ENCODE data around the gene OR52R1. TPM values are rescaled to one million over a fixed set of nuclear protein-coding genes. Genes with fewer than 3 reads are reported as not detected.
"Not testable (repeated sequence)": the region's sequence is repeated elsewhere in the genome, so short reads cannot be mapped to it uniquely, and the experiment has no call there.

The OR52R1 gene
- total and polyA plus RNA-seq, 2 of the 13 experiments (the other 11 are each of a cell fraction or from before 2014, with no cell fraction given) = not detected

DNA sequence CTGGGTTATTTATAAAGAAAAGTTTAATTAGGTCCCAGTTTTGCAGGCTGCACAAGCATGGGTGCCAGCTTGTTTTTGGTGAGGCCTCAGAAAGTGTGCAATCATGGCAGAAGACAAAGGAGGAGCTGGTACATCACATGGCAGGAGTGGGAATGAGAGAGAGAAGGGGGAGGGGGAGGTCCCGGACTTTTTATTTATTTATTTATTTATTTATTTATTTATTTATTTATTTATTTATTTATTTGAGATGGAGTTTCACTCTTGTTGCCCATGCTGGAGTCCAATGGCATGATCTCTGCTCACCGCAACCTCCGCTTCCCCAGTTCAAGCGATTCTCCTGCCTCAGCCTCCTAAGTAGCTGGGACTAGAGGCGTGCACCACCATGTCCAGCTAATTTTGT is 2.9 kb downstream of the OR52R1 start:
- H3K27me3 ChIP-seq (ENCODE audit: control insufficient read depth in 1 of 2, insufficient read depth in 2 of 2, low read length in 2 of 2); H3K9ac ChIP-seq (ENCODE audit: insufficient read depth, low read depth, low read length); ATAC-seq; H3K9me3 ChIP-seq (ENCODE audit: low read length); H3K27ac ChIP-seq (ENCODE audit: extremely low read length, insufficient read depth, low read length); FAIRE-seq; in situ Hi-C loops (cut with HindIII; ENCODE audit: extremely low pct_ligation_motif_present, low pct_unique_long_range_greater_than_20kb); H3K36me3 ChIP-seq (replicated peaks in 1 of 2; ENCODE audit: control insufficient read depth in 1 of 2, insufficient read depth in 2 of 2, low read length in 2 of 2); POLR2A ChIA-PET; H3K4me2 ChIP-seq (ENCODE audit: low read depth, low read length); CTCF ChIA-PET (ENCODE audit: low intra/inter-chr PET ratio, low total read pairs); intact Hi-C loops (cut with micrococcal nuclease; ENCODE audit: unreplicated experiment); DNase-seq (ENCODE audit: low spot score); H3K4me1 ChIP-seq (ENCODE audit: insufficient read depth, low read length); H3K4me3 ChIP-seq (replicated peaks in 1 of 3; ENCODE audit: insufficient read depth in 1 of 3, low read depth in 2 of 3, low read length in 3 of 3); H4K20me1 ChIP-seq (ENCODE audit: insufficient read depth, low read length); BruUV-seq (replicated peaks); H3K79me2 ChIP-seq (ENCODE audit: insufficient read depth, low read length); H2AFZ ChIP-seq (ENCODE audit: low read length): not testable (repeated sequence)
- 57% methylated on average over 5 of the region's 5 CpGs for WGBS (ENCODE audit: low lambda C conversion rate)

DNA sequence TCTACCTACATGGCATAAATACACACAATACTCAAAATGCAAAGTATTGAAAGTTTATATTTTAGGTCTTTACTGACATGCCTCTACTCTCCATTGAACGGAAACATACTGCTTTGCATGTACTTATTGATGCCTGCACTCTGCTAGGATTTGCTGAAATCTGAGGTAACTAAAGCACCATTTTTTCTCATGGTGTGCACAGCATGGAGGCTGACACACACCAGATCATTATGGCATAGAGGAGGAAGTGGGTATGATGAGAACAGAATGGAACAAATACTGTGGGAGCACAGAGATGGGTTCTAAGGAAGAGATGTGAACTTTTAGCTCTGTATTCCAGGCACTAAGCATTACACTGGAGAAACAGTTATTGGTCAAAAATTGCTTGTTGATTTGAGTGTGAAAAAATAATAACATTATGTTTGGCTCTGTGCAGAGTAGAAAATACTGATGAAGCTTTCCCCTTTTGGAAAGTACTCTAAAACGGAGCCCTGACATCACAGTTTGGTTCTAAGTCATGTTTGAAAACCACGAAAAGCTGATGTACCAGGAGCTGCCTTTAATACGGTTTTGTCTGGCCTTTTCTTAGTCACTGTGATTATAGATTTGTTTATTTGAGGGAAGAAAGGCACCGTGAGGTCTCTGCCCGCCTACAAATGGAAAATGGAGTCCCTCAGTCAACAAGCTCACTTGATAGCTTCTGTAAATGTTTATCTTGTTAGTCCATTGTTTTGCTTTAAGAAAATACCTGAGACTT is 5.6 kb downstream of the OR52R1 start:
- H3K9me3 ChIP-seq (ENCODE audit: low read length) = no peaks in the 10 kb centered on the region
- no peaks in the 10 kb centered on the region for H4K20me1 ChIP-seq (ENCODE audit: insufficient read depth, low read length)
- no peak overlapping the region for H3K4me3 ChIP-seq (replicated peaks in 1 of 3; ENCODE audit: insufficient read depth in 1 of 3, low read depth in 2 of 3, low read length in 3 of 3)
- no peak for ATAC-seq
- intact Hi-C loops (cut with micrococcal nuclease; ENCODE audit: unreplicated experiment) (no loop called here), in situ Hi-C loops (cut with HindIII; ENCODE audit: extremely low pct_ligation_motif_present, low pct_unique_long_range_greater_than_20kb) (no loop called here)
- POLR2A ChIA-PET = no interaction called here
- no TSS peak for BruUV-seq (replicated peaks)
- 2% methylated on average over 6 of the region's 6 CpGs for WGBS (ENCODE audit: low lambda C conversion rate)
- CTCF ChIA-PET (ENCODE audit: low intra/inter-chr PET ratio, low total read pairs) = no interaction called here
- H3K27ac ChIP-seq (ENCODE audit: extremely low read length, insufficient read depth, low read length) = no peak overlapping the region
- no peak overlapping the region for H3K9ac ChIP-seq (ENCODE audit: insufficient read depth, low read depth, low read length)
- no peaks in the 10 kb centered on the region for H3K4me1 ChIP-seq (ENCODE audit: insufficient read depth, low read length)
- FAIRE-seq = no peak
- no peak for DNase-seq (ENCODE audit: low spot score)
- TF ChIP-seq, protein P1, sequence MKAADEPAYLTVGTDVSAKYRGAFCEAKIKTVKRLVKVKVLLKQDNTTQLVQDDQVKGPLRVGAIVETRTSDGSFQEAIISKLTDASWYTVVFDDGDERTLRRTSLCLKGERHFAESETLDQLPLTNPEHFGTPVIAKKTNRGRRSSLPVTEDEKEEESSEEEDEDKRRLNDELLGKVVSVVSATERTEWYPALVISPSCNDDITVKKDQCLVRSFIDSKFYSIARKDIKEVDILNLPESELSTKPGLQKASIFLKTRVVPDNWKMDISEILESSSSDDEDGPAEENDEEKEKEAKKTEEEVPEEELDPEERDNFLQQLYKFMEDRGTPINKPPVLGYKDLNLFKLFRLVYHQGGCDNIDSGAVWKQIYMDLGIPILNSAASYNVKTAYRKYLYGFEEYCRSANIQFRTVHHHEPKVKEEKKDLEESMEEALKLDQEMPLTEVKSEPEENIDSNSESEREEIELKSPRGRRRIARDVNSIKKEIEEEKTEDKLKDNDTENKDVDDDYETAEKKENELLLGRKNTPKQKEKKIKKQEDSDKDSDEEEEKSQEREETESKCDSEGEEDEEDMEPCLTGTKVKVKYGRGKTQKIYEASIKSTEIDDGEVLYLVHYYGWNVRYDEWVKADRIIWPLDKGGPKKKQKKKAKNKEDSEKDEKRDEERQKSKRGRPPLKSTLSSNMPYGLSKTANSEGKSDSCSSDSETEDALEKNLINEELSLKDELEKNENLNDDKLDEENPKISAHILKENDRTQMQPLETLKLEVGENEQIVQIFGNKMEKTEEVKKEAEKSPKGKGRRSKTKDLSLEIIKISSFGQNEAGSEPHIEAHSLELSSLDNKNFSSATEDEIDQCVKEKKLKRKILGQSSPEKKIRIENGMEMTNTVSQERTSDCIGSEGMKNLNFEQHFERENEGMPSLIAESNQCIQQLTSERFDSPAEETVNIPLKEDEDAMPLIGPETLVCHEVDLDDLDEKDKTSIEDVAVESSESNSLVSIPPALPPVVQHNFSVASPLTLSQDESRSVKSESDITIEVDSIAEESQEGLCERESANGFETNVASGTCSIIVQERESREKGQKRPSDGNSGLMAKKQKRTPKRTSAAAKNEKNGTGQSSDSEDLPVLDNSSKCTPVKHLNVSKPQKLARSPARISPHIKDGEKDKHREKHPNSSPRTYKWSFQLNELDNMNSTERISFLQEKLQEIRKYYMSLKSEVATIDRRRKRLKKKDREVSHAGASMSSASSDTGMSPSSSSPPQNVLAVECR (CRISPR knock-in tag; IDR thresholded peaks at IDR 0.05; ENCODE audit: borderline replicate concordance) = no peak
- TF ChIP-seq ZBTB7B (CRISPR knock-in tag; IDR thresholded peaks at IDR 0.05) (no peak), SP1 (IDR thresholded peaks at IDR 0.05) (no peak), SP1 (CRISPR knock-in tag; IDR thresholded peaks at IDR 0.05) (no peak), ZEB1 (IDR thresholded peaks at IDR 0.05; ENCODE audit: insufficient replicate concordance, low read depth) (no peak), PITX1 (CRISPR knock-in tag; IDR thresholded peaks at IDR 0.05) (no peak), ZNF501 (CRISPR knock-in tag; IDR thresholded peaks at IDR 0.05) (no peak), ATF7 (IDR thresholded peaks at IDR 0.05) (no peak), ATF7 (CRISPR knock-in tag; IDR thresholded peaks at IDR 0.05) (no peak), DR1 (CRISPR knock-in tag; IDR thresholded peaks at IDR 0.05) (no peak), HMG20A (CRISPR knock-in tag; IDR thresholded peaks at IDR 0.05; ENCODE audit: borderline replicate concordance) (no peak), ZNF567 (CRISPR knock-in tag; IDR thresholded peaks at IDR 0.05; ENCODE audit: borderline replicate concordance) (no peak)
- TF ChIP-seq, protein P2, sequence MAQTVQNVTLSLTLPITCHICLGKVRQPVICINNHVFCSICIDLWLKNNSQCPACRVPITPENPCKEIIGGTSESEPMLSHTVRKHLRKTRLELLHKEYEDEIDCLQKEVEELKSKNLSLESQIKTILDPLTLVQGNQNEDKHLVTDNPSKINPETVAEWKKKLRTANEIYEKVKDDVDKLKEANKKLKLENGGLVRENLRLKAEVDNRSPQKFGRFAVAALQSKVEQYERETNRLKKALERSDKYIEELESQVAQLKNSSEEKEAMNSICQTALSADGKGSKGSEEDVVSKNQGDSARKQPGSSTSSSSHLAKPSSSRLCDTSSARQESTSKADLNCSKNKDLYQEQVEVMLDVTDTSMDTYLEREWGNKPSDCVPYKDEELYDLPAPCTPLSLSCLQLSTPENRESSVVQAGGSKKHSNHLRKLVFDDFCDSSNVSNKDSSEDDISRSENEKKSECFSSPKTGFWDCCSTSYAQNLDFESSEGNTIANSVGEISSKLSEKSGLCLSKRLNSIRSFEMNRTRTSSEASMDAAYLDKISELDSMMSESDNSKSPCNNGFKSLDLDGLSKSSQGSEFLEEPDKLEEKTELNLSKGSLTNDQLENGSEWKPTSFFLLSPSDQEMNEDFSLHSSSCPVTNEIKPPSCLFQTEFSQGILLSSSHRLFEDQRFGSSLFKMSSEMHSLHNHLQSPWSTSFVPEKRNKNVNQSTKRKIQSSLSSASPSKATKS (CRISPR knock-in tag; IDR thresholded peaks at IDR 0.05) = no peak
- no peaks in the 10 kb centered on the region for H3K36me3 ChIP-seq (replicated peaks in 1 of 2; ENCODE audit: control insufficient read depth in 1 of 2, insufficient read depth in 2 of 2, low read length in 2 of 2)
- H3K27me3 ChIP-seq (ENCODE audit: control insufficient read depth in 1 of 2, insufficient read depth in 2 of 2, low read length in 2 of 2) = no peaks in the 10 kb centered on the region
- no peak overlapping the region for H2AFZ ChIP-seq (ENCODE audit: low read length)
- H3K4me2 ChIP-seq (ENCODE audit: low read depth, low read length) = no peak overlapping the region
- no peaks in the 10 kb centered on the region for H3K79me2 ChIP-seq (ENCODE audit: insufficient read depth, low read length)
